CD4-positive, alpha-beta T cell treated with Interleukin-2 at 100 ng/mL for 4 hours (primary cell): ENCODE measurements around the gene PCBP2.

Source experiments
- DNase-seq: peaks from one replicate; pipeline ENCODE4 v3.0.0-alpha.2; 2020; ENCODE audit warnings: low spot score

PCBP2 gene

GRCh38 chr12:53510181-53510812 lies 58.4 kb downstream of the PCBP2 start:
- no peak for DNase-seq

- DNase-seq = no peak
Measured at GRCh38 chr12:53513712-53514410, 62.0 kb downstream of the PCBP2 start.

- DNase-seq = no peak
Measured at GRCh38 chr12:53514628-53515290, 62.9 kb downstream of the PCBP2 start.

DNA sequence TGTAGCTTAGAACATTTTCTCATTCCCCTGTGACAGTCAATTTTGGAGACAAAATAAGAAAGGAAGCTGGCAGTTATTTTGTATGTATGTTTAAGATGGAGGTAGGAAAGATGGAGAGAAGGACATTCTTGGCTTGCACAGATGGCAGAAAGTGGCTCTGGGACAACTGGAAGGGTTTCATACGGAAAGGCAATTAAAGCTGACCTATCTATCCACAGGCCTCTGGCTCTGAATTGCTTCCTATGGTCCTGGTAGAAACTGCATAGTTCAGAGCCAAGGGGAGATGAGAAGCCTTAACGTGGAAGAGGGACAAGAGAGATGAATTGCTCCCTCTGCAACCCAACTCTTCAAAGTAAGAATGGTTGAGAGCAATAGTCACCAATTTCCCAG lies 63.4 kb downstream of the PCBP2 start:
- DNase-seq = no peak

- no peak for DNase-seq
Measured at GRCh38 chr12:53516758-53517455, 65.0 kb downstream of the PCBP2 start.

DNA sequence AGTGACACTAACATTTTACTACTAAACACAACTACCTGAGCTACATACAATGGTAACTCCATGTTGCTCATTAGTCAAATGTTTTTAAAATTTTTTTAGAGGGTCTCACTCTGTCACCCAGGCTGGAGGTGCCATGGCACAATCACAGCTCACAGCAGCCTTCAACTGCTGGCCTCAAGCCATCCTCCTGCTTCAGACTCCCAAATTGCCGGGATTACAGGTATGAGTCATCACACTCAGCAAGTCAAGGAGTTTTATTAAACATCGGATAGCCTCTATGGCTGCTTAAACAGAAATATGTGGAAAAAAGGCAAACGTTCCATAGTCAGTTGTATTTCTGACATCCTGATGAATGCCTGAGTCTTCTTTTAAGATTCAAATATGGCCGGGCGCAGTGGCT lies 66.5 kb downstream of the PCBP2 start:
- DNase-seq = no peak

DNA sequence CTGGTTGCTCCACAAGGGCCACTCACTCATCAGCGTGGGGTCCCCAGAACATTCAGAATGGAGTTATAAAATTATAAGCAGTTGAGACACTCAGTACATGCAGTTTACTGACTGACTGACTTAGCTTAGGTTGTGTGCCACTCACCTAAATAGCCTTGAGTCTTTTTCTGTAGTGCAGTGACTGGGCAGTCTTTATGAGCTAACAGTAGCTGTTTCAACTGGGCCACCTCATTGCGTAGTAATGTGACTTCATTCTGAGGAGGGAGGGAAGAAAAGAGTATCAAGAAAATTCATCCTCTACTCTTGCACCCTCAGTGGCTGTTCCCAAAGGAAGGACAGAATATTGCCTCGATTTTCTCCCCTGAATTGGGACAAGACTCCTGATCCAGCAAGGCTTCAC lies 71.2 kb downstream of the PCBP2 start:
- no peak for DNase-seq

- DNase-seq = no peak
Measured at GRCh38 chr12:53524476-53524875, 72.6 kb downstream of the PCBP2 start.

DNA sequence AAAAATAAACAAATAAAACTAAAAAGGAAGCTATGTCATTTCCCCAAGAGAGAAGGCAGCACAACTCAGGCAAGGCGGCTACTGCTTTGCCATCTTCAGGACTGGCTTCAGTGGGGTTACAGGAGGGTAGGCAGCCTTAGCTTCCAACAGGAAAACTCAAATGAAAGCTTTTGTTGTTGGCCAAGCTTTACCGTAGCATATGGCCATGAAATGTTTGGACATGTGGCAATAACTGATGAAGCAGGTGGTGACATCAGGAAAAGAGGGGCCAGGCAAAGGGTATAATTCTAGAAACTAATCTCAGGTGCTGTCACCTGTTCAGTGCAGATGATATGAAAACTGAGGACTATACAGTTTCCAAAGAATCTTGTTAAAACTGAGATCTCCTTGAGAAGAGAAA lies 78.2 kb downstream of the PCBP2 start:
- DNase-seq = no peak
